K562 (cell line): ENCODE results near the gene DGUOK. TPM values are rescaled to one million over a fixed set of nuclear protein-coding genes. Genes with fewer than 3 reads are reported as not detected.

Source experiments
- ATF1 ChIP-seq, 2 experiments: fragments of 450-650 bp in 1 of 2; IDR thresholded peaks; 2 replicates each; pipeline ENCODE4 v1.6.1; 2016; ENCODE audit warnings: missing compliant biosample characterization in 1 of 2, missing genetic modification characterization in 1 of 2
- COPS2 ChIP-seq: fragments of 450-650 bp; conservative IDR thresholded peaks from 2 replicates; pipeline ENCODE4 v1.6.1; 2016; ENCODE audit warnings: mild to moderate bottlenecking, moderate library complexity
- CTCF ChIP-seq, 3 experiments: IDR thresholded peaks in 2 of 3; conservative IDR thresholded peaks in 1 of 3; 2 replicates each; pipeline ENCODE4 v1.5.1; 2011 to 2012; ENCODE audit warnings: low read length in 3 of 3, mild to moderate bottlenecking in 3 of 3, control low read depth in 2 of 3, improper control_type of control experiment in 1 of 3, inconsistent platforms in 1 of 3, low read depth in 1 of 3, mixed read lengths in 1 of 3, moderate library complexity in 1 of 3; ENCODE audit not compliant: insufficient read depth in 2 of 3
- GABPA ChIP-seq: fragments of 200-800 bp; sonication (Bioruptor generic); conservative IDR thresholded peaks from 2 replicates; pipeline ENCODE4 v1.6.1; 2016; ENCODE audit warnings: low read depth, missing genetic modification characterization, missing compliant biosample characterization
- HLTF ChIP-seq: fragments of 450-650 bp; IDR thresholded peaks from 2 replicates; pipeline ENCODE4 v1.6.1; 2016
- HSF4 ChIP-seq: fragments of 250-450 bp; sonication (Bioruptor Pico); IDR thresholded peaks from 2 replicates; pipeline ENCODE4 v2.1.2; 2022; ENCODE audit warnings: mild to moderate bottlenecking, moderate library complexity, borderline replicate concordance
- MEF2D ChIP-seq: conservative IDR thresholded peaks from 2 replicates; pipeline ENCODE4 v1.6.1; 2016; ENCODE audit warnings: low read depth, missing genetic modification characterization, missing compliant biosample characterization
- MYC ChIP-seq, 2 experiments: fragments of 250-450 bp in 1 of 2; sonication (Bioruptor Pico) in 1 of 2; IDR thresholded peaks; 2 replicates each; pipeline versions ENCODE4 v1.5.1 to v1.6.1; 2012 to 2021; ENCODE audit warnings: low read depth in 2 of 2, borderline replicate concordance in 1 of 2, improper control_type of control experiment in 1 of 2, low read length in 1 of 2, mild to moderate bottlenecking in 1 of 2, moderate library complexity in 1 of 2
- NCOR1 ChIP-seq: fragments of 450-650 bp; IDR thresholded peaks from 2 replicates; pipeline ENCODE4 v1.6.1; 2016; ENCODE audit warnings: mild to moderate bottlenecking, moderate library complexity
- NR1H2 ChIP-seq: sonication (generic); formaldehyde crosslinking; IDR thresholded peaks from 2 replicates; pipeline ENCODE4 v1.4.0; 2020; ENCODE audit warnings: mild to moderate bottlenecking, missing genetic modification reagents
- RBFOX2 ChIP-seq: fragments of 200-400 bp; formaldehyde crosslinking; IDR thresholded peaks from 2 replicates; pipeline ENCODE4 v1.6.1; 2017; ENCODE audit warnings: low read depth, mild to moderate bottlenecking, low read length, moderate library complexity
- SAFB ChIP-seq: fragments of 200-400 bp; formaldehyde crosslinking; IDR thresholded peaks from 2 replicates; pipeline ENCODE4 v1.6.1; 2017; ENCODE audit warnings: low read depth, low read length, borderline replicate concordance
- SAP30 ChIP-seq: fragments of 200-600 bp; sonication (generic); IDR thresholded peaks from 2 replicates; pipeline ENCODE4 v1.6.1; 2012; ENCODE audit warnings: borderline replicate concordance, low read depth, mild to moderate bottlenecking, moderate library complexity, low read length, control low read depth, inconsistent platforms; ENCODE audit not compliant: insufficient read depth, poor library complexity, severe bottlenecking
- TAF7 ChIP-seq: fragments of 450-650 bp; IDR thresholded peaks from 2 replicates; pipeline ENCODE4 v1.6.1; 2016; ENCODE audit warnings: missing genetic modification characterization, missing compliant biosample characterization
- XRCC5 ChIP-seq: fragments of 200-400 bp; formaldehyde crosslinking; IDR thresholded peaks from 2 replicates; pipeline ENCODE4 v1.6.1; 2017; ENCODE audit warnings: low read depth, mild to moderate bottlenecking, low read length
- ZNF121 ChIP-seq: sonication (generic); formaldehyde crosslinking; conservative IDR thresholded peaks from 2 replicates; pipeline ENCODE4 v1.8.0; 2022; ENCODE audit warnings: missing genetic modification reagents
- ZNF143 ChIP-seq: sonication (generic); formaldehyde crosslinking; IDR thresholded peaks from 2 replicates; pipeline ENCODE4 v1.9.0; 2022; ENCODE audit warnings: mild to moderate bottlenecking, missing genetic modification reagents
- ZNF174 ChIP-seq: fragments of 250-450 bp; sonication (Bioruptor Pico); IDR thresholded peaks from 2 replicates; pipeline ENCODE4 v1.4.0; 2020; ENCODE audit warnings: mild to moderate bottlenecking
- ZNF436 ChIP-seq: fragments of 250-450, 450-650 bp; sonication (Bioruptor Pico); formaldehyde crosslinking; IDR thresholded peaks from 2 replicates; pipeline ENCODE4 v1.7.0; 2020; ENCODE audit warnings: mild to moderate bottlenecking
- ZNF785 ChIP-seq: fragments of 250-450 bp; sonication (Bioruptor Pico); IDR thresholded peaks from 2 replicates; pipeline ENCODE4 v1.4.0; 2020; ENCODE audit warnings: mild to moderate bottlenecking
- polyA plus RNA-seq, 8 experiments: library from polyadenylated mRNA; depleted of rRNA in 4 of 8; stranded (reverse) in 5 of 8; unstranded in 3 of 8; fragments of >200 nt; fragmentation: Nextera tagmentation in 2 of 8; fragmentation: Illumina TruSeq in 1 of 8; extraction: Ambion mirVana in 2 of 8; extraction: Trizol in 1 of 8; gene quantifications; 2 replicates each; pipeline versions ENCODE4 v1.2.1 to v1.2.3, GENCODE V29; 2011 to 2014; ENCODE audit warnings: inconsistent platforms in 1 of 8, missing spikeins in 1 of 8
- total RNA-seq, 7 experiments: library from RNA; depleted of rRNA in 6 of 7; stranded (reverse); fragments of >200 nt in 6 of 7; fragmentation: Illumina TruSeq in 2 of 7; extraction: Trizol in 2 of 7; gene quantifications; 2 replicates each; pipeline versions ENCODE4 v1.2.1 to v1.2.3, GENCODE V29; 2011 to 2021; ENCODE audit warnings: low replicate concordance in 1 of 7
- TF ChIP-seq, protein P1 (sequence below): fragments of 250-450 bp; sonication (Bioruptor Pico); IDR thresholded peaks from 2 replicates; pipeline ENCODE4 v1.5.1; 2021; ENCODE audit warnings: mild to moderate bottlenecking
- TF ChIP-seq, protein P2 (sequence below): sonication (generic); formaldehyde crosslinking; IDR thresholded peaks from 2 replicates; pipeline ENCODE4 v1.8.0; 2022; ENCODE audit warnings: missing genetic modification reagents, mild to moderate bottlenecking, moderate library complexity, borderline replicate concordance
- TF ChIP-seq, protein P3 (sequence below): sonication (generic); formaldehyde crosslinking; IDR thresholded peaks from 2 replicates; pipeline ENCODE4 v1.8.0; 2022; ENCODE audit warnings: mild to moderate bottlenecking, missing genetic modification reagents

DGUOK gene
- total and polyA plus RNA-seq, 9 of the 15 experiments (the other 6 are each of a cell fraction or from before 2014, with no cell fraction given) = 67.0 to 288 (median 126) TPM

GRCh38 chr2:73970850-73971471 lies 44.3 kb downstream of the DGUOK start (continued):
- TF ChIP-seq MYC (IDR thresholded peaks at IDR 0.05; ENCODE audit: low read depth, low read length) (no peak), MYC (CRISPR knock-in tag; IDR thresholded peaks at IDR 0.05; ENCODE audit: borderline replicate concordance, low read depth) (no peak), HSF4 (CRISPR knock-in tag) (no peak), SAFB (no peak), MEF2D (tag) (no peak; the same call in 1 of the 2 replicates), ZNF174 (no peak), ZNF143 (CRISPR knock-in tag) (no peak), NR1H2 (CRISPR knock-in tag) (peak; percentile 94), TAF7 (no peak), ZNF436 (no peak), ZNF121 (CRISPR knock-in tag) (no peak), GABPA (peak; percentile 34; the same call in 1 of the 2 replicates), COPS2 (no peak), SAP30 (no peak), ZNF785 (CRISPR knock-in tag) (no peak), HLTF (no peak), CTCF (IDR thresholded peaks at IDR 0.05 in 2 of 3, conservative IDR thresholded peaks at IDR 0.05 in 1 of 3; ENCODE audit: insufficient read depth in 2 of 3, low read depth in 1 of 3, low read length in 3 of 3) (no peak), RBFOX2 (no peak), ATF1 (CRISPR knock-in tag; IDR thresholded peaks at IDR 0.05) (no peak), ATF1 (tag; IDR thresholded peaks at IDR 0.05) (peak; percentile 55), NCOR1 (peak; percentile 89), XRCC5 (no peak)
- TF ChIP-seq, protein P1, sequence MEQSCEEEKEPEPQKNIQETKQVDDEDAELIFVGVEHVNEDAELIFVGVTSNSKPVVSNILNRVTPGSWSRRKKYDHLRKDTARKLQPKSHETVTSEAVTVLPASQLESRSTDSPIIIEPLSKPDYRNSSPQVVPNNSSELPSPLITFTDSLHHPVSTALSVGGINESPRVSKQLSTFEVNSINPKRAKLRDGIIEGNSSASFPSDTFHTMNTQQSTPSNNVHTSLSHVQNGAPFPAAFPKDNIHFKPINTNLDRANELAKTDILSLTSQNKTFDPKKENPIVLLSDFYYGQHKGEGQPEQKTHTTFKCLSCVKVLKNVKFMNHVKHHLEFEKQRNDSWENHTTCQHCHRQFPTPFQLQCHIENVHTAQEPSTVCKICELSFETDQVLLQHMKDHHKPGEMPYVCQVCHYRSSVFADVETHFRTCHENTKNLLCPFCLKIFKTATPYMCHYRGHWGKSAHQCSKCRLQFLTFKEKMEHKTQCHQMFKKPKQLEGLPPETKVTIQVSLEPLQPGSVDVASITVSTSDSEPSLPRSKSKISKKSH (CRISPR knock-in tag) = no peak
- TF ChIP-seq, protein P2, sequence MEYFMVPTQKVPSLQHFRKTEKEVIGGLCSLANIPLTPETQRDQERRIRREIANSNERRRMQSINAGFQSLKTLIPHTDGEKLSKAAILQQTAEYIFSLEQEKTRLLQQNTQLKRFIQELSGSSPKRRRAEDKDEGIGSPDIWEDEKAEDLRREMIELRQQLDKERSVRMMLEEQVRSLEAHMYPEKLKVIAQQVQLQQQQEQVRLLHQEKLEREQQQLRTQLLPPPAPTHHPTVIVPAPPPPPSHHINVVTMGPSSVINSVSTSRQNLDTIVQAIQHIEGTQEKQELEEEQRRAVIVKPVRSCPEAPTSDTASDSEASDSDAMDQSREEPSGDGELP = no peak; the same call in 1 of the 2 replicates
- TF ChIP-seq, protein P3, sequence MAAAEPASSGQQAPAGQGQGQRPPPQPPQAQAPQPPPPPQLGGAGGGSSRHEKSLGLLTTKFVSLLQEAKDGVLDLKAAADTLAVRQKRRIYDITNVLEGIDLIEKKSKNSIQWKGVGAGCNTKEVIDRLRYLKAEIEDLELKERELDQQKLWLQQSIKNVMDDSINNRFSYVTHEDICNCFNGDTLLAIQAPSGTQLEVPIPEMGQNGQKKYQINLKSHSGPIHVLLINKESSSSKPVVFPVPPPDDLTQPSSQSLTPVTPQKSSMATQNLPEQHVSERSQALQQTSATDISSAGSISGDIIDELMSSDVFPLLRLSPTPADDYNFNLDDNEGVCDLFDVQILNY (CRISPR knock-in tag) = no peak
